ENCODE measurements around the gene SPAM1.

- TF ChIP-seq, protein P1, sequence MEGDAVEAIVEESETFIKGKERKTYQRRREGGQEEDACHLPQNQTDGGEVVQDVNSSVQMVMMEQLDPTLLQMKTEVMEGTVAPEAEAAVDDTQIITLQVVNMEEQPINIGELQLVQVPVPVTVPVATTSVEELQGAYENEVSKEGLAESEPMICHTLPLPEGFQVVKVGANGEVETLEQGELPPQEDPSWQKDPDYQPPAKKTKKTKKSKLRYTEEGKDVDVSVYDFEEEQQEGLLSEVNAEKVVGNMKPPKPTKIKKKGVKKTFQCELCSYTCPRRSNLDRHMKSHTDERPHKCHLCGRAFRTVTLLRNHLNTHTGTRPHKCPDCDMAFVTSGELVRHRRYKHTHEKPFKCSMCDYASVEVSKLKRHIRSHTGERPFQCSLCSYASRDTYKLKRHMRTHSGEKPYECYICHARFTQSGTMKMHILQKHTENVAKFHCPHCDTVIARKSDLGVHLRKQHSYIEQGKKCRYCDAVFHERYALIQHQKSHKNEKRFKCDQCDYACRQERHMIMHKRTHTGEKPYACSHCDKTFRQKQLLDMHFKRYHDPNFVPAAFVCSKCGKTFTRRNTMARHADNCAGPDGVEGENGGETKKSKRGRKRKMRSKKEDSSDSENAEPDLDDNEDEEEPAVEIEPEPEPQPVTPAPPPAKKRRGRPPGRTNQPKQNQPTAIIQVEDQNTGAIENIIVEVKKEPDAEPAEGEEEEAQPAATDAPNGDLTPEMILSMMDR (IDR thresholded peaks at IDR 0.05 in 4 of 5, conservative IDR thresholded peaks at IDR 0.05 in 1 of 5): no peak
- TF ChIP-seq POLR2A (IDR thresholded peaks at IDR 0.05): no peak
These were observed 19.3 kb upstream of the SPAM1 start for GRCh38 chr7:123905714-123906113.
